ENCODE results near the gene MMP14. TPM values are rescaled to one million over a fixed set of nuclear protein-coding genes. Genes with fewer than 3 reads are reported as not detected.
A peak's percentile ranks its signal among the peaks of the same experiment; 100 is the strongest.

MMP14 gene
- total RNA-seq, 2 experiments from 2014 or later, result 1.8 to 2.4 TPM

- Mint-ChIP-seq H3K9me3 (ENCODE audit: insufficient read depth) (no peaks in the 10 kb centered on the region), H3K27me3 (ENCODE audit: low read depth) (peaks cover 29% of the 10 kb centered on the region), H3K4me1 (ENCODE audit: low read depth) (peaks cover 13% of the 10 kb centered on the region), H3K4me3 (no peak overlapping the region), H3K36me3 (ENCODE audit: low read depth) (peaks cover 18% of the 10 kb centered on the region), H3K27ac (no peak overlapping the region)
- ChIA-PET CTCF (interaction anchor here (0.8 to 11.0 kb wide), 16 partner anchors 8 to 326 kb away, joined by 3 to 152 read pairs (median 3); partner anchors contain the start of genes LRP10, PRMT5 and RBM23), POLR2A (interaction anchor here (0.6 to 2.8 kb wide), 5 partner anchors 8 to 1023 kb away, joined by 3 to 10 read pairs (median 3); no protein-coding TSS in a partner anchor)
- DNase-seq (no peak), ATAC-seq (no peak)
These were observed 45.7 kb downstream of the MMP14 start for GRCh38 chr14:22882064-22882463.

DNA sequence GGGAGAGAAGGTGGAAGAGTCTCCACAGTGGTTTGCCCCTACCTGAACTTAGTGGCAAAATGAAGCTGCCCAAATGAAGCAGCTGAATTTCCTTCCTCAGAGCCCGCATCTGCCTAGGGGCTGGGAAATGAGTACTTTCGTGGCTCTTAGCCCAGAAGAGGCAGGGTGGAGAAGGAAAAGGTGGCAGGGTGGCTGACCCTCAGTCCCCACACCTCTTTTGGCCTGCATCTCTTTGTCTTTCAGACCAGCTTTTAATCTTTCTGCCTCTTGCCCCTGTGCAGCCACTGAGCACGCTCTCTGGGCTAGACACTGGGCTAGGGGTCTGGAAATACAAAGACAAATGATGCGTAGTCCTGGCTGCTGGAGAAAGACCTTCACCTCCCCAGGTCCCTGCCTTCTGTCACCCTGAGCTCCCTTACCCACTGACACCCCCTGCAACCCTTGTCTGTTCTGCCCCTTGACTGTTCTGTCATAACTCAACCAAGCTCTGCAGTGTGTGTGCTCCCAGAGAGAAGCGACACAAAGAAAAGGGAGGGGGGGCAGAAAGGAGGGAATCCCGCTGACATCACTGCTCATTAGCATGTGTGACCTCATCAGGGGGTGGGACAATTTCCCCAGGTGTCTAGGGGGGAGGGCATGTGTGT is 46.3 kb downstream of the MMP14 start:
- Mint-ChIP-seq H3K27me3 (ENCODE audit: low read depth) (peaks cover 29% of the 10 kb centered on the region), H3K9me3 (ENCODE audit: insufficient read depth) (no peaks in the 10 kb centered on the region), H3K36me3 (ENCODE audit: low read depth) (peaks cover 15% of the 10 kb centered on the region), H3K4me3 (no peak overlapping the region), H3K27ac (no peak overlapping the region), H3K4me1 (ENCODE audit: low read depth) (peaks cover 19% of the 10 kb centered on the region)
- ChIA-PET POLR2A (interaction anchor here (0.6 to 2.8 kb wide), 6 partner anchors 8 to 1024 kb away, joined by 3 to 10 read pairs (median 3); no protein-coding TSS in a partner anchor), CTCF (interaction anchor here (0.8 to 11.0 kb wide), 11 partner anchors 9 to 312 kb away, joined by 3 to 152 read pairs (median 4); partner anchors contain the start of genes LRP10, PRMT5 and RBM23)
- no peak for DNase-seq
- no peak for ATAC-seq

- Mint-ChIP-seq H3K27ac (no peak within 1 kb of the TSS), H3K27me3 (ENCODE audit: low read depth) (peaks cover 29% of the 10 kb centered on the region), H3K36me3 (ENCODE audit: low read depth) (peaks cover 8% of the 10 kb centered on the region), H3K4me1 (ENCODE audit: low read depth) (peaks cover 26% of the 10 kb centered on the region), H3K4me3 (no peak within 1 kb of the TSS), H3K9me3 (ENCODE audit: insufficient read depth) (no peaks in the 10 kb centered on the region)
- ATAC-seq (no peak), DNase-seq (no peak)
- POLR2A ChIA-PET, result interaction anchor here (1.4 to 2.8 kb wide), 3 partner anchors 11 to 12 kb away, joined by 3 to 10 read pairs (median 7); no protein-coding TSS in a partner anchor
- CTCF ChIA-PET, result interaction anchor here (0.9 to 11.0 kb wide), 8 partner anchors 10 to 175 kb away, joined by 3 to 152 read pairs (median 5); partner anchors contain the start of genes CDH24, LRP10 and PRMT5
These were observed 47.0 kb downstream of the MMP14 start, which contains the start of gene REM2 for GRCh38 chr14:22883173-22883976. Gene REM2 (plus strand): TSS chr14:22883222. CDS start chr14:22883288, 66 bp downstream.

- Mint-ChIP-seq H3K36me3 (ENCODE audit: low read depth) (peaks cover 3% of the 10 kb centered on the region), H3K4me3 (no peak overlapping the region), H3K27ac (no peak overlapping the region), H3K9me3 (ENCODE audit: insufficient read depth) (no peaks in the 10 kb centered on the region), H3K4me1 (ENCODE audit: low read depth) (peaks cover 29% of the 10 kb centered on the region), H3K27me3 (ENCODE audit: low read depth) (peaks cover 29% of the 10 kb centered on the region)
- POLR2A ChIA-PET, result interaction anchor here (1.4 to 2.8 kb wide), 3 partner anchors 11 to 13 kb away, joined by 3 to 10 read pairs (median 7); no protein-coding TSS in a partner anchor
- CTCF ChIA-PET, result interaction anchor here (1.2 to 11.0 kb wide), 7 partner anchors 11 to 174 kb away, joined by 3 to 152 read pairs (median 6); partner anchors contain the start of genes CDH24 and LRP10
- DNase-seq (no peak), ATAC-seq (no peak)
These were observed 47.8 kb downstream of the MMP14 start for GRCh38 chr14:22884076-22884737.

- H3K36me3 Mint-ChIP-seq (ENCODE audit: low read depth), result peaks cover 2% of the 10 kb centered on the region
- H3K9me3 Mint-ChIP-seq (ENCODE audit: insufficient read depth), result no peaks in the 10 kb centered on the region
- no peak for DNase-seq
- ATAC-seq, result no peak
- H3K27me3 Mint-ChIP-seq (ENCODE audit: low read depth), result peaks cover 33% of the 10 kb centered on the region
- H3K27ac Mint-ChIP-seq, result no peak overlapping the region
- CTCF ChIA-PET, result interaction anchor here (0.7 to 11.0 kb wide), 8 partner anchors 11 to 173 kb away, joined by 3 to 152 read pairs (median 6); partner anchors contain the start of genes CDH24 and LRP10
- POLR2A ChIA-PET, result interaction anchor here (0.6 to 2.8 kb wide), 3 partner anchors 12 to 44 kb away, joined by 3 to 10 read pairs (median 7); partner anchors contain the start of gene PRMT5
- peaks cover 29% of the 10 kb centered on the region for H3K4me1 Mint-ChIP-seq (ENCODE audit: low read depth)
- no peak overlapping the region for H3K4me3 Mint-ChIP-seq
These were observed 48.5 kb downstream of the MMP14 start for GRCh38 chr14:22884738-22885523.

GRCh38 chr14:22885975-22886374 is 49.6 kb downstream of the MMP14 start:
- Mint-ChIP-seq H3K4me1 (ENCODE audit: low read depth) (peaks cover 31% of the 10 kb centered on the region), H3K36me3 (ENCODE audit: low read depth) (peaks cover 4% of the 10 kb centered on the region), H3K4me3 (peak overlapping the region; percentile 42), H3K27me3 (ENCODE audit: low read depth) (peaks cover 37% of the 10 kb centered on the region), H3K9me3 (ENCODE audit: insufficient read depth) (no peaks in the 10 kb centered on the region), H3K27ac (peak overlapping the region; percentile 17)
- DNase-seq (no peak), ATAC-seq (no peak)
- CTCF ChIA-PET, result interaction anchor here (0.7 to 11.0 kb wide), 10 partner anchors 10 to 316 kb away, joined by 3 to 152 read pairs (median 6); partner anchors contain the start of genes ABHD4 and LRP10
- POLR2A ChIA-PET, result interaction anchor here (0.7 to 1.0 kb wide), 3 partner anchors 13 to 34 kb away, joined by 3 to 7 read pairs (median 4); partner anchors contain the start of gene LRP10

DNA sequence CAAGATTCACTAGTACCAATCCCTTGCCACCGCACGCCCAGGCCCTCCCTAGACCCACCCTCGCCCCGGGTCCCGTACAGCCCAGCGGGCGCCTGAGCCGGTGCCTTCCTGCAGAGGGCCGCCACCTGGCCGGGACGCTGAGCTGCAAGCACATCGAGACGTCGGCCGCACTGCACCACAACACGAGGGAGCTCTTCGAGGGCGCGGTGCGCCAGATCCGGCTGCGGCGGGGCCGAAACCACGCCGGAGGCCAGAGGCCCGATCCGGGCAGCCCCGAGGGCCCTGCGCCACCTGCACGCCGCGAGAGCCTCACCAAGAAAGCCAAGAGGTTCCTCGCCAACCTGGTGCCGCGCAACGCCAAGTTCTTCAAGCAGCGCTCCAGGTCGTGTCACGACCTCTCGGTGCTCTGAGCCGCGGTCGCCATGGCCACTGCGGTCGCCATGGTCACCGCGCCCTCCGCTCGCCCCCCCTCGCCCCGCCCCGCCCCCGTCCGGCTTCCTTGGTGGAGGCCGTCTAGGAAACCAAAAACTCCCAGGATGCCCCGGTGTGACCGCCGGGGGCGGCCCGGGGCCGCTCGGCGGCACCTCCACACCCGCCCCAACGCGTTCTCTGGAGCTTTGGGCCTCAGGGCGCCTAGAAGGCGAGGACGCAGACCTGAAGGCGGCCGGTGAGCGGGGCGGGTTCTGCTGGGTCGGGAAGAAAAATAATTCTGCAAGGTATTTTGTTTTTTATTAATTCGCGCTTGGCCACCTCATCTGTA is 50.3 kb downstream of the MMP14 start:
- Mint-ChIP-seq H3K4me3 (peak overlapping the region; percentile 75), H3K27me3 (ENCODE audit: low read depth) (peaks cover 36% of the 10 kb centered on the region), H3K27ac (peak overlapping the region; percentile 75), H3K9me3 (ENCODE audit: insufficient read depth) (no peaks in the 10 kb centered on the region), H3K4me1 (ENCODE audit: low read depth) (peaks cover 31% of the 10 kb centered on the region), H3K36me3 (ENCODE audit: low read depth) (peaks cover 4% of the 10 kb centered on the region)
- DNase-seq (peak; percentile 78), ATAC-seq (peak; percentile 88)
- ChIA-PET CTCF (interaction anchor here (0.6 to 11.0 kb wide), 13 partner anchors 13 to 317 kb away, joined by 3 to 152 read pairs (median 4); partner anchors contain the start of genes ABHD4, DAD1, HAUS4 and LRP10), POLR2A (interaction anchor here (1.0 kb wide), 2 partner anchors 14 to 15 kb away, joined by 3 to 7 read pairs; partner anchors contain the start of gene LRP10)

DNA sequence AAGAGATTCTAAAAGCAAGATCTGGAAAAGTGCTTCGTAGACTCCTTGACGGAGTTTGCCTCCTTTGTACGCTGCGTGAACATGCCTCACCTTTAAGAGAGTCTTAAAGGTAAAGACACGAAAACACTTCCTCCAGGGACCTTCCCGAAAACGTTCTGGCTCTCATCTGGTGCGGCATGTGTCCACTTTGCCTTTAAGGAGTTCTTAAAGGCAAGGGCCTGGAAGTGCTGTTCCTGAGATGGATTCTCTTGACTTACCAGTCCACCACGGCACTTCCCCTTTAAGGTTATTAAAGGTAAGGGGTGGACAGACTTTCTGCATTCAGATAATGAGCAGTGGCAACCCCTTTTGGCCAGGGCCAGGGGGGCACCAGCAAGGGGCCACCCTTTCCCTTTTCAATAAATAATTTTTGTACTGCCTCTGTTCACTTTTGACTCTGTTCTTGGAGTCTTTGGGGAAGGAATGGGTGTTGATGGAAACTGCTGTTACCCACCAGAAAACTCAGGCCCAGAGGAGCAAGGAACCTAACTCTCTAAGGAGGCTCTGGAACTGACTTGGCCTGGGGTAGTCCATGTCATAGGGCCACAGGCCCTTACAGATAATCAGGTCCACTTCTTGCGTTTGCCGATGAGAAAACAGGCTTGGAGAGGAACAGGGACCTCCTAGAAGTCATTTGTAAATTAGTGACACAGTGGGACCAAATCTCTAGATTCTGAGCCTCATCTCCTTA is 51.0 kb downstream of the MMP14 start:
- Mint-ChIP-seq H3K36me3 (ENCODE audit: low read depth) (peaks cover 4% of the 10 kb centered on the region), H3K4me1 (ENCODE audit: low read depth) (peaks cover 31% of the 10 kb centered on the region), H3K27me3 (ENCODE audit: low read depth) (peaks cover 32% of the 10 kb centered on the region), H3K27ac (peak overlapping the region; percentile 75), H3K4me3 (peak overlapping the region; percentile 75), H3K9me3 (ENCODE audit: insufficient read depth) (no peaks in the 10 kb centered on the region)
- peak; percentile 3 for ATAC-seq
- no peak for DNase-seq
- ChIA-PET POLR2A (interaction anchor here (0.7 to 1.2 kb wide), 2 partner anchors 30 to 33 kb away, joined by 3 read pairs; no protein-coding TSS in a partner anchor), CTCF (interaction anchor here (0.9 to 11.0 kb wide), 13 partner anchors 12 to 331 kb away, joined by 3 to 152 read pairs (median 4); partner anchors contain the start of genes ABHD4, DAD1 and LRP10)

DNA sequence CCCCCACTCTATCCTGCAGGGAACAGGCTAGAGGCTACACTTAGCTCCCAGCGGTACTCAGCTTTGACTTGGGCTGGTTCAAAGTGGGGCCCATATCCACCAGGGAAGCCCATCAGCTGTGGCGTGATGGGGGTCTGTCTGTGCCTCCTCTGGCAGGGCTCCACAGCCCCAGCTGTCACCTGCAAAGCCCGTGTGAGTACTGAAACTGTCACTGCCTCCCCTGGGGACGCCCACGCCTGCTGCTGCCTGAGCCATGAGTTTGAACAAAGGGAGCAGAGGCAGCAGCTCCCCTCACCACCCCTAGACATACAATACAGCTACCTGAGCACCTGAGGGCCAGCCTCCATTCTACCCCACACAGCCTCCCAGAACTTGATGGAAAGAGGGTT is 51.6 kb downstream of the MMP14 start:
- no peak overlapping the region for H3K27ac Mint-ChIP-seq
- H3K36me3 Mint-ChIP-seq (ENCODE audit: low read depth), result peaks cover 4% of the 10 kb centered on the region
- CTCF ChIA-PET, result interaction anchor here (1.2 to 11.0 kb wide), 7 partner anchors 14 to 331 kb away, joined by 3 to 152 read pairs (median 5); partner anchors contain the start of gene LRP10
- peaks cover 31% of the 10 kb centered on the region for H3K4me1 Mint-ChIP-seq (ENCODE audit: low read depth)
- no peak overlapping the region for H3K4me3 Mint-ChIP-seq
- DNase-seq (no peak), ATAC-seq (no peak)
- POLR2A ChIA-PET, result interaction anchor here (0.6 to 1.7 kb wide), 4 partner anchors 15 to 122 kb away, joined by 3 to 5 read pairs (median 3); partner anchors contain the start of gene OXA1L
- H3K9me3 Mint-ChIP-seq (ENCODE audit: insufficient read depth), result no peaks in the 10 kb centered on the region
- H3K27me3 Mint-ChIP-seq (ENCODE audit: low read depth), result peaks cover 29% of the 10 kb centered on the region
